ENCODE measurements around the gene NFKBIL1.
"Not testable (repeated sequence)": the region's sequence is repeated elsewhere in the genome, so short reads cannot be mapped to it uniquely, and the experiment has no call there.

The NFKBIL1 gene

DNA sequence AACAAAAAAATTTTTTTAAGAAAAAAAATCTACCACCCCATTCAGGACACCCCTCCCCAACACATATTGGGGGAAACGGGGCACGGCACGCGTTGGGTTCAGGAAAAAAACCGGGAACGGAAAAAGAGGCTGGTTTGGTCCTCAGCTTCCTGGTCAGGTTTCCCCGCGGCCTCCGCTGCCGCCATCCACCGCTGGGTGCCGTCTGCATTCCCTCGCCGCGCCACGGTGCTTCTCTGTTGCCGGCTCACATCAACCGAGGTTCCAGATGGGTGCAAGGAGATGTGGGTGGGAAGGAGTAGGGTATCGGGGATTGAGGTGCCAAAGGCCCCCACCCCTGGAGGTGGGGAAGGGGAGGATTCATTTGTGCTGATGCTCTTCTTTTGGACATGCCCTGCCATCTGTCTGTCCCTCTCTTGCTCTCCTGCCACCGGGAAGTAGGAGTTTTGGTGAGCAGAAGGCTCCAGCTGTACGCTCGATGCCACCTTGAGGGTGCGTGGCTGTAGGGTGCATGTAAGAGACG lies 12.8 kb upstream of the NFKBIL1 start:
- no peak for DNase-seq (ENCODE audit: low read depth)

DNA sequence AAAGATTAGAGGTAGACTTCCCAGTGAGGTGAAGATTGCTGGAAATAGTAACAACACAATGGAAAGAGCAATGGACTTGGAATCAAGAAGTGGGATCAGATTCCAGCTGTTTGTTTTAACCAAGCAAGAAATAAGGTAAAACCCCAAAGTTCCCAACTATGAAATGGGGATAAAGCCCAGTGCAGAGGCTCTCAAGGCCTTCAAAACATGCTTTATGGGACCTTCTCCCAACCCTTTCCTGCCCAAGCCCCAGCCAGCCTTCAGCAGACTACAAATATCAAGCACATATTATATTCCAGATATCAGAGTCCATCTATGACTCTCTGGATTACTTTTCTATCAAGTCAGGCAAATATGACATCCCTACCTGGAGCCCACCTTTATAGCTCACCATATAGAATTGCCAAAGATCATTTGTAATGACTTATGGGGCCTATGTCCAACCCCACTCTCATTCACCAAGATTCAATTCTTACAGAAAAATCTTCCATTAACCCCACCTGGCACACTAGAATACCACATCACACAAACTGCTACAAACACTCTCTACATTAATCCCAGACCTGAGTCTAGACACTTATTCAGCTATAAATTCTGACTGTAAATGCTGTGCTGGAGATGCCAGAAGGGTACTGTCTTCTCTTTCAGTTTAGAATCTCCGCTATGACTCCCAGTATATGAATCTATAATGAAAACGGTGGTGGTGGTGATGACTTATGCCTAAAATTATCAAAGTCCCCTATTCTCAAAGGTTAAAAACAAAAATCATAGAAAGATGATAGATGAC lies 11.7 kb upstream of the NFKBIL1 start:
- no peak for DNase-seq (ENCODE audit: low read depth)

DNA sequence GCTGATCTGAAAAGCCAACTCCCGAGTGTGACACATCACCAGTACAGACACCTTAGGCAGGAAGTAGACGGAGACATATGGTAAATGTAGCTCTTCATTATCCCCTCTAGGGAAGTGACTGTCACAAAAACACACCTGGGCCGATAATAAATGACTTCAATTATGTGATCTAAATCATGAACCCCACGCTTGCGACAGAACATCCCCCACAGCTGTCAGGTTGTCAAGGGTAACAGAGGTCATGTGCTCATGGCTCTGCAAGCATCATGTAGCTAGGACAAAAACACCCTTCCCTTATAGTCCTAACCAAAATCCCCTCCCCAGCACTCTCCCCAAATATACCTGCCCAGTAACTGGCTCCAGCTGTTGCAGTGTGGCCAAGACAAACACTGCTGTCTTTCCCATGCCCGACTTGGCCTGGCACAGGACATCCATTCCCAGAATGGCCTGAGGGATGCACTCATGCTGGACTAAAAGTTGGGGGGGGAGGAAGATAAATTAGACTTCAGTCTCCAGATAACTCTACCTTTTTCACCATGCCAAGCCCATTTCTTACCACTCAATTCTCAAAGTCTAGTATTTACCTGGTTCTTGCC lies 8.5 kb upstream of the NFKBIL1 start:
- DNase-seq (ENCODE audit: low read depth), result no peak

GRCh38 chr6:31540640-31541039 lies 6.8 kb upstream of the NFKBIL1 start:
- no peak for DNase-seq (ENCODE audit: low read depth)

- DNase-seq (ENCODE audit: low read depth), result peak; percentile 32
These were observed 6.2 kb upstream of the NFKBIL1 start for GRCh38 chr6:31541059-31541657.

- peak; percentile 96 for DNase-seq (ENCODE audit: low read depth)
These were observed 5.5 kb upstream of the NFKBIL1 start, which contains the start of gene DDX39B for GRCh38 chr6:31541658-31542521. Gene DDX39B (minus strand): TSS chr6:31542003. CDS start chr6:31540532, 1,471 bp downstream.

DNA sequence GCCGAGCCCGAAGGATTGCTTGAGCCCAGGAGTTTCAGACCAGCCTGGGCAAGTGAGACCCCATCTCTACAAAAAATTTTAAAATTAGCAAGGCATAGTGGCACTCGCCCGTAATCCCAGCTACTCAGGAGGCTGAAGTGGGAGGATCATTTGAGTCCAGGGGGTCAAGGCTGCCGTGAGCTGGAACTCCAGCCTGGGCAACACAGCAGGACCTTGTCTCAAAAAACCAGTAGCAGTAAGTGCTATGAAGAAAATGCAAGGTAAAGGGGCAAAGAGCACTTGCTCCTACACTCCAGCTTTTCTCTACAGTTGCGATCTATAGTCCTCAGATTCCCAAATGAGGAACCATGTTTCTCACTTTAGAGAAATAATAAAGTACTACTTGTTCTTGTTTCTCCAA lies 3.8 kb upstream of the NFKBIL1 start:
- DNase-seq (ENCODE audit: low read depth), result no peak

DNA sequence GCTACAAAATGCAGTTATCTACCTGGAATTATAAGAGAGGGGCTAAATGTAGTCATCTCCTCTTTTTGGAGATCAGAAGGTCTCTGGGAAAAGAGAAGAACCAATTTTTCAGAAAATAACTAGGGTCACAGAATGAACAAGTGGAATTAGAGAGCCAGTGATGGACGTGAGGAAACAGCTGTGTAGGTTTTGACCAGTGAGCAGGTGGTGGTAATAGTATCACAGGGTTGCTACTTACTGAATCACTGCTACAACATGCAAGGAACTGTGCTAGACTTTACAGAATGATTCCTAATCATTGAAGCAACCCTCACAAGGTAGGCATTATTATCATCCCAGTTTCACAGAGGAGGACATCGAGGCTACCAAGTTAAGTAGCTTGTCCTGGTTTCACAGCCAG lies 2.7 kb upstream of the NFKBIL1 start:
- no peak for DNase-seq (ENCODE audit: low read depth)

DNA sequence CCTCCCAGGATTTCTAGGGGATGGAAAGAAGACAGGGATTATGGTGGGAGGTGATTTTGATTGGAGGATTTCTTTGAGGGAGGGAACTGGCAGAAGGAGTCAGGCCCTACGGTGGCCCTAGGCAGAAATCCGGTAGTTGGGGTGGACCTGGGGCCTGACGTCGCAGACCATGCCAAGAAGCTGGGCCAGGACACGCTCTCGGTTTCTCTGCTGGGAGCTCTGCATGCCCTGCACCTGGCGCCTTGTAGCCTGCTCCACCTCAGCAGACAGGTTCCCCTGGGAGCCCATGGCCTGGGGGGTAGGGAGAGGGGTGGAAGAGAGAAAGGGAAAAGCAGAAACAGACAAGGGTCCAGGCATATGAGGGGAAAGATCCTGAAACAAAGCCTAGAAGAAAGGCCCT lies 2.1 kb upstream of the NFKBIL1 start:
- DNase-seq (ENCODE audit: low read depth), result no peak

DNA sequence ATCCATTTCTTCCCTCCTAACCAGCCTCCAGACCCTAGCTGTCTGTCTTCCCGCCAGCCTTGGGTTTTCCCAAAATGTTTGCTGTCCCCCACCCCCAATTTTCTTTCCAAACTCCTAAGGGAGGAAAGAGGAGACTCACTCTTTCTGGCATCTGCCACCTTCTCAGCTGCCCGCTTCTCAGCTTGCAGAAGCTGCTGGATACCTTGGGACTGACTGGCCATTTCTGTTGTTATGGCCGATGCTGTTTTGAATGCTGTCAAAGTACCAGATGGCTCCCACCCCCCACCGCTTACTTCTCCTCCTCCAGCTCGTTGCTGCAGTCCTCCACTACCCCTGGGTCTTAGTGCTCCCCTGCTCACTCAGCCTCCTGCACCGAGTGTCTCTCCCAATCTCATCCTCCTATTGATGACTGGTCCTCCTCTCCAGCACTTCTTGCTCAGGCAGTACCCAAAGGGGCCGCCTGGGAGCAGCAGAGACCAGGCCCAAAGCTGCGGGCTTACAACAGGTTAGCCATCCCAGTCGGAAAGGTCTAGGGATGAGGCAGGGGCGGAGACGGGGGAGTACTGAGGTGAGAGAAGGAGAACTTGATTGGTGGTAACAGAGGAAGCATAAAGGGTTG lies 960 bp upstream of the NFKBIL1 start, which contains the start of gene ATP6V1G2:
TSS of gene ATP6V1G2 (minus strand) at position 270 of the 619 bp plus-strand sequence. CDS start at position 221, 49 bp downstream.
- DNase-seq (ENCODE audit: low read depth), result peak; percentile 95

- no peak for DNase-seq (ENCODE audit: low read depth)
These were observed 527 bp downstream of the NFKBIL1 start for GRCh38 chr6:31547727-31548543.

- DNase-seq (ENCODE audit: low read depth), result no peak
These were observed 1.1 kb downstream of the NFKBIL1 start for GRCh38 chr6:31548544-31548873.

DNA sequence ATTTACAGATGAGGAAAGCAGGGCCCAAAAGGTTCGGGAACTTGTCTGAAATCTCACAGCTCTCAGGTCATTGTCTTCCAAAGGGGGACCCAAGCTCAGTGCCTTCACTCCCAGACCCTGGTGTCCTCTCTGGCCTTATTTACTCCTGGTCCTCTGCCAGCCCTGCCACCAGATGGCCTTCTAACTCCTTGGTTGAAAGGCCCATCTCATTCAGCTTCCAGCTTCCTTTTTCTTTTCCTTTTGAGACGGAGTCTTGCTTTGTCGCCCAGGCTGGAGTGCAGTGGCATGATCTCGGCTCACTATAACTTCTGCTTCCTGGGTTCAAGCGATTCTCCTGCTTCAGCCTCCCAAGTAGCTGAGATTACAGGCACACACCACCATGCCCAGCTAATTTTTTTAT lies 4.0 kb downstream of the NFKBIL1 start:
- DNase-seq (ENCODE audit: low read depth), result not testable (repeated sequence)

DNA sequence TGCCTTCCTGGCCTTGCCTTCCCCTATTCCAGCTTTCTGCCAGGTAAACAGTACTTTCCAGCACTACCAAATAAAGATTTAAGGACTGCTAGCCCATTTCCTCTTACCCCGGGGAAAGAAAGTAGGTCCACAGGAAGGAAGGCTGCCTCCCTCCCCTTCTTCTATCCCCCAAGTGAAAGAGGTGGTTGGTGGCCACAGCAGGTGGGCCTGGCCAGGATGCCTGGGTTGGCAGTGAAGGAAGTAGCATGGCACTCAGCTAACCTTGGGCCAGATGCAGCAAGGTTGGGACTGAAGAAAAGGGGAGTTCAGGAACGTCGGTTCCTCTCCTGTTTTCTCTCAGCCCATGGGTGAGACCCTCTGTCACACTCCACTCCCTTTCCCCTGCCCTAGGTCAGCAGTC lies 8.9 kb downstream of the NFKBIL1 start:
- no peak for DNase-seq (ENCODE audit: low read depth)

GRCh38 chr6:31557443-31558317 lies 10.3 kb downstream of the NFKBIL1 start:
- no peak for DNase-seq (ENCODE audit: low read depth)

GRCh38 chr6:31558318-31558625 lies 10.9 kb downstream of the NFKBIL1 start:
- DNase-seq (ENCODE audit: low read depth), result no peak

DNA sequence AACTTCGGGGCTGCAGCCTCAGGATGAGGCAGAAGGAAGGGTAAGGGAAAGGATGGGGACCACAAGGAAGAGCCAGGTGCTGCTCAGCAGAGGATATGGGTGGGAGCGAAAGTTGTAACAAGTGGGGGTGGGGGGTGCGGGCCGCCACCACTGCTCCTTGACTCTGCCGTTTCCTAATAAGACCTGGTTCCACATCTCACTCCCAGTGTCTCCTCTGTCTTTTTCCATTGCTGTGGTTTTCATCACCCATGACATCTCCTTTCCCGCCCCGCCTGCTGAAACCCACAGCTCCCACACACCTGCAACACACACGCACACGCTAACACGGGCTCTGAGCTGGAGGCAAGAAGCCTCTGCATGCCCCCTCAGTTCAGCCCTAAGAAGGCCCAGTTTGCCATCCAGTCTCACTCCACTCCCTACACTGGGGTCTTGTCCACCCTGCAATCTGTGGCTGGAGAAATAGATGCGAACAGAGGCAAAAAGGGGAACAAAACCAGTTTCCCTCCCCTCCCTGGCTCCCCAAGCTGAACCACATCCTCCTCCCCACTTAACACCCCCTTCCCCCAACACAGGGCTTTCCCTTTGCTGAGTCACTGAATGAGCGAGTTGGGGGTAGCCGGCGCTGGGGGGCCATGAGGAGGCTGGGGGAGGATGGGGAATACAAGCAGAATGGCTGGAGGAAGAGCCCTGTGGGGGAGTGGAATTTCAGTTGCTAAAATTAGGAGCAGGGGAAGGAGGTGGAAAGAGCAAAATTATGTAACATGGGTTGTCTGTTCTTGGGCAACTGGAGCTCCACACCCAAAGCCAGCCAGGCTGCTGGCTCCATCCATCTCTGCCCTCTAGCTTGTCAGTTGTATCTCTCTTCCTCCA lies 11.5 kb downstream of the NFKBIL1 start:
- no peak for DNase-seq (ENCODE audit: low read depth)

DNA sequence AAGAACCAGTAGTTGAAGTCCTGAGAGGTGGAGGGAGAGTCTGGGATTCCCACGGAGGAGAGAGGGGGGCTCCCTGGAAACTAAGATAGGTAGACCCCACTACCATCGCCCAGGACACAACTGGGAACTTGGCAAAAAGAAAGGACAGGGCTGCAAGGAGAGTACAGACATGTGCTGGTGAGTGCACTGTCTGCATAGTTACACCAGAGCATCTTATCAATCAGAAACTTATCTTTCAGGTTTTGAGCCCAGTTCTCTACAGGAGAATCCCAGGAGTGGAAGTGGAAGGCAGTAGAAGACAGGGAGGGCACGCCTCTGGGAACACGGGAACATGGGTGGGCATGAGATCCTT lies 12.2 kb downstream of the NFKBIL1 start:
- DNase-seq (ENCODE audit: low read depth), result no peak
